Mesothelial cell of epicardium (in vitro differentiated cells): ENCODE measurements around the gene TULP3. TPM values are rescaled to one million over a fixed set of nuclear protein-coding genes. Genes with fewer than 3 reads are reported as not detected.
A peak's percentile ranks its signal among the peaks of the same experiment; 100 is the strongest.

Experiments
- DNase-seq, 2 experiments: peaks; one replicate each; pipeline ENCODE4 v3.0.0; 2021; ENCODE audit warnings: low spot score in 2 of 2; ENCODE audit not compliant: unreplicated experiment in 2 of 2
- H3K27ac Mint-ChIP-seq: 2 replicates; pipeline ENCODE4 v1.8.0; 2021; ENCODE audit warnings: mixed read lengths
- H3K27me3 Mint-ChIP-seq: 2 replicates; pipeline ENCODE4 v1.8.0; 2021; ENCODE audit warnings: low read depth, mixed read lengths
- H3K36me3 Mint-ChIP-seq: 2 replicates; pipeline ENCODE4 v1.8.0; 2021; ENCODE audit warnings: mixed read lengths
- H3K4me1 Mint-ChIP-seq: 2 replicates; pipeline ENCODE4 v1.8.0; 2021; ENCODE audit warnings: mixed read lengths
- H3K4me3 Mint-ChIP-seq: 2 replicates; pipeline ENCODE4 v1.8.0; 2021; ENCODE audit warnings: mild to moderate bottlenecking, moderate library complexity, mixed read lengths
- H3K9me3 Mint-ChIP-seq: 2 replicates; pipeline ENCODE4 v1.8.0; 2021; ENCODE audit warnings: mixed read lengths
- total RNA-seq: library from RNA; stranded (reverse); gene quantifications from 3 replicates; pipeline ENCODE4 v1.2.1, GENCODE V29; 2021
- TF ChIP-seq, protein P1 (sequence below): fragments of 200-600 bp; sonication (generic); IDR thresholded peaks from one replicate; pipeline ENCODE4 v1.5.0; 2021; ENCODE audit warnings: antibody characterized with exemption; ENCODE audit not compliant: unreplicated experiment

The TULP3 gene
- total RNA-seq, 1 donor from 2014 or later, result 25.2 TPM

DNA sequence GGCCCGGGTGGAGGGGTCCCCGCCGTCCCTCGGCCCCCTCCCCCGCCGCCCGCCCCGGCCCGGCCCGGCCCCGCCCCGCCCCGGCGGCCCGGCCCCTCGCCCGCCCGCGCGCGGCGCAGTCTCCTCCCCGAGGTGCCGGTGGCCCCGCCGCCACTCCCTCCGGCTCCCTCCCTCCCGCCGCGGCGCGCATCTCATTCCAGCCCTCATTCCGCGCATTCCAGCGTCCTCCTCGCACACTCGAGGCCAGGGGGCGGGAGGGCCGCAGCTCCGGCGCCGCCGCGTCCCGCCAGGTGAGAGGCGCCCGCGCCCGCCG, 68.5 kb downstream of the TULP3 start, which contains the start of gene TEAD4:
TSS of gene TEAD4 (plus strand) at position 206 of the 313 bp plus-strand sequence.
- Mint-ChIP-seq H3K9me3 (no peaks in the 10 kb centered on the region), H3K27me3 (peaks cover 24% of the 10 kb centered on the region), H3K27ac (peak within 1 kb of the TSS; percentile 98), H3K36me3 (peaks cover 4% of the 10 kb centered on the region), H3K4me3 (peak within 1 kb of the TSS; percentile 80), H3K4me1 (peaks cover 42% of the 10 kb centered on the region)
- TF ChIP-seq, protein P1, sequence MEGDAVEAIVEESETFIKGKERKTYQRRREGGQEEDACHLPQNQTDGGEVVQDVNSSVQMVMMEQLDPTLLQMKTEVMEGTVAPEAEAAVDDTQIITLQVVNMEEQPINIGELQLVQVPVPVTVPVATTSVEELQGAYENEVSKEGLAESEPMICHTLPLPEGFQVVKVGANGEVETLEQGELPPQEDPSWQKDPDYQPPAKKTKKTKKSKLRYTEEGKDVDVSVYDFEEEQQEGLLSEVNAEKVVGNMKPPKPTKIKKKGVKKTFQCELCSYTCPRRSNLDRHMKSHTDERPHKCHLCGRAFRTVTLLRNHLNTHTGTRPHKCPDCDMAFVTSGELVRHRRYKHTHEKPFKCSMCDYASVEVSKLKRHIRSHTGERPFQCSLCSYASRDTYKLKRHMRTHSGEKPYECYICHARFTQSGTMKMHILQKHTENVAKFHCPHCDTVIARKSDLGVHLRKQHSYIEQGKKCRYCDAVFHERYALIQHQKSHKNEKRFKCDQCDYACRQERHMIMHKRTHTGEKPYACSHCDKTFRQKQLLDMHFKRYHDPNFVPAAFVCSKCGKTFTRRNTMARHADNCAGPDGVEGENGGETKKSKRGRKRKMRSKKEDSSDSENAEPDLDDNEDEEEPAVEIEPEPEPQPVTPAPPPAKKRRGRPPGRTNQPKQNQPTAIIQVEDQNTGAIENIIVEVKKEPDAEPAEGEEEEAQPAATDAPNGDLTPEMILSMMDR, result no peak
- peak; percentile 85 to 90 for DNase-seq

DNA sequence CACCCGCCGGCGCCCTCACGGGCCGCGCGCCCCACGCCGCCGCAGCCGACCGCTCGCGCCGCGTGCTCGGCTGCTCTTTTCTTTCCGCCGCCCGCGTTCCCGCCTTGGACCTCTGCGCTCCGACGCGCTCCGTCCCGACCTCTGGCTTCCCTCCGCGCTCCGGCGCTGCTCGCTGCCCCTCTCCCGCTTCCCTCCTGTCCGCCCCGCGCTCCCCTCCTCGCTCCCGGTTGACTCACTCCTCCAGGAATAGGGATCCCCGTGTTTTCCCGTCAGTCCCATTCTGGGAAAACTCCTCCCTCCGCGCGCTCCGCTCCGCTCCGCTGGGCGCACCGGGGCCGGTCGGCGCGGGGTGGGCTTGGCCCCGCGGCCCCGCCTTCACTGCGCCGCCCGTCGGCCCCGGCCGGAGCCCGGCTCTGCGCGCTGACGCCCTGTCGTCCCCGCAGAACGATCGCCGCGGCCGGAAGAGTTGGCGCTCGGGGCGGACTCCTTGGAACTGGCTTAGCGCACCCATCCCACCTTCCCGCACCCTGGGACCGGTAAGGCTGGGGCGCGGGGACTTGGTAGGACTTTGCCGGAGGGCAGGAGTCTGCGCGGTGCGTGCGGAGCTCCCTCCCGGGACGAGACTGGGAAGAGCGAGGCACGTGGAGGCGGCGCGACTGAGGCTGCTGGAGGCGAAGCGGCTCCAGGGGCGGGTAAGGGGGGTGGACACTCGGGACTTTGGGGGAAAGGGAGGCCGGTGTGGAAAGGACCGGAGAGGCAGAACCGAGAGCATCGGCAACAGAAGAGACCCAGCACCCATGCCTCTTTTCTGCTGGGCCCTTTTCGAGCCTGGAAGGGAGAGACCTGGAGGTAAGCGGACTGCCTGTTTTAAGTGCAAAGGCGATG, 69.1 kb downstream of the TULP3 start:
- H3K4me1 Mint-ChIP-seq, result peaks cover 42% of the 10 kb centered on the region
- H3K36me3 Mint-ChIP-seq, result peaks cover 4% of the 10 kb centered on the region

DNA sequence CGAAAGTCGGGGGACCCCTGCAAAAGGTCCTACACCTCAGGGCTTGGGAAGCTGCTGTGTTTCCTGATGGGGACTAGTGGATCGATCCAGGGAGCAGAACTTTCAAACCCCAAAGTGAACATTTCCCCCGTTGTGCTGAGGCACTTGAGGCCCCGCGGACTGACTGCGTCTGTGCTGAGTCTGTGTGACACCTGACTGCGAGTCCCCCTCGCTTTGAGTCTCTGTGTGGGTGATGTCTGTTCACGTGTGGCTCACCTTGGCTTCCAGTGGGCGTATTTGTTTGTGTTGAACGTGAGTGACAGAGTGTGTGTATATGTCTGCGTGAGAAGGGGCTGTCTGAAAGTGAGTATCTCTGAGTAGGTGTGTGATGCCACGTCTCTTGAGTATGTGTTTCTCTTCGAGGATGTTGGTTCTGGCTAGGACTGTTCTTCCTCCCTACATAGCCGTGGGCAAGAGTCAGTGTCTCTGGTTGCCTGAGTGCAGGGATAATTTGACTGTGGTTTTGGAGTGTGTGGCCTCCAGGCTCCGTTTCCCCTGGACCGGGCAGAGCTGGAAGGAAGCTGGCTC, 69.8 kb downstream of the TULP3 start:
- TF ChIP-seq, protein P1, result no peak
- Mint-ChIP-seq H3K27ac (peak overlapping the region; percentile 81), H3K36me3 (peaks cover 4% of the 10 kb centered on the region), H3K4me1 (peaks cover 42% of the 10 kb centered on the region), H3K4me3 (peak overlapping the region; percentile 63), H3K9me3 (no peaks in the 10 kb centered on the region), H3K27me3 (peaks cover 24% of the 10 kb centered on the region)
- peak in 1 of 2 experiments; percentile 45 for DNase-seq

More for the DNA sequence above, 69.1 kb downstream of the TULP3 start:
- Mint-ChIP-seq H3K27me3 (peaks cover 24% of the 10 kb centered on the region), H3K4me3 (peak overlapping the region; percentile 77), H3K9me3 (no peaks in the 10 kb centered on the region), H3K27ac (peak overlapping the region; percentile 90)
- TF ChIP-seq, protein P1, result no peak
- peak; percentile 47 to 75 for DNase-seq

DNA sequence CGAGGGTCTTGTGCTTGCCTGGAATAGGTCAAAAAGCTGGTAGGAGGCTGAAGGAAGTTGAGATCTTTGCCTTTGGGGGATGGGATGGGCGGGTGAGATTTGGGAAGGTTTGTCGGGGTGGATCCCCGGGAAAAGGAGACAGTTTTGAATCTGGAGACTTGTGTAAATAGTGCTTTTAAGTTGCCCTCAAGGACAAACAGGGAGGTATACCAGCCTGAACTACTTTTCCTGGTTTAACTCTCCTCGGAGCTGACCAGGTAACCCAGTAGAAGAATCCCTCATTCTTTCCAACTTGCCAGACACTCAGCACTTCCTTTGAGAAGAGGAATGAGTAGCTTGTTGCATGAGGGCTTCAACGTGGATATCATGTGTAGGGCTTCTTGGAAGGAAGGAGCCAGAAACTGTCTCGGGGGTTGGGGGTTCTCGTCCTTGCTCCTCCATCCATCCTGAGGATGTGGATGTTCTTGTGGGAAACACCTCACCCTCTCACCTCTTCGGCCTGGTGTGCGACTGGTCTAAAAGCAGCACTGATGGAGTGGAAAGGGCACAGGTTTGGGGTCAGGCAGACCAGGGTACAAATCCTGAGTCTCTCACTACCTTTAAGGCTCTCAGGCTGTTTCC, 70.4 kb downstream of the TULP3 start:
- TF ChIP-seq, protein P1, result no peak
- DNase-seq, result no peak
- Mint-ChIP-seq H3K4me3 (peak overlapping the region; percentile 63), H3K27ac (peak overlapping the region; percentile 81), H3K27me3 (peaks cover 23% of the 10 kb centered on the region), H3K4me1 (peaks cover 42% of the 10 kb centered on the region), H3K9me3 (no peaks in the 10 kb centered on the region), H3K36me3 (peaks cover 6% of the 10 kb centered on the region)

DNA sequence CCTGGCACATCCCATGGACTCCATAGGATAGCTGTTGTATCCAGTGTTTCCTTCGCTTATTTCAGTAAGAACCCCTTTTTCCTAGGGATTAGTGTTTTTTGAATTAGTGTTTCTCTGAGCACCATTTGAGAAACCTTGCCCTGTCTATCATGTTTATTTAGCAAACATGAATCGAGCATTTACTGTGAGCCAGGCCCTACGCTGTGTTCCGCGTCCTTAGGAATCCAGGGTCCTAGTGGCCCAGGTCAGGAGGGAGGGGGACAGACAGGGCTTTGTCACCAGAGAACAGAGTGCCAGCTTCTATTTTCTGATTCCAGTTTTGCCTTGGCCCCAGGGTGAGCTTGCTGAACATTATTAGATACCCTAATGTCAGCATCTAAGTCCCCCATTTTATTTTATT, 71.0 kb downstream of the TULP3 start:
- TF ChIP-seq, protein P1, result no peak
- no peaks in the 10 kb centered on the region for H3K9me3 Mint-ChIP-seq
- H3K27ac Mint-ChIP-seq, result no peak overlapping the region
- H3K27me3 Mint-ChIP-seq, result peaks cover 21% of the 10 kb centered on the region
- peaks cover 42% of the 10 kb centered on the region for H3K4me1 Mint-ChIP-seq
- peak overlapping the region; percentile 63 for H3K4me3 Mint-ChIP-seq
- DNase-seq, result no peak
- H3K36me3 Mint-ChIP-seq, result peaks cover 7% of the 10 kb centered on the region
